GM04504 (cell line): Measurements from ENCODE around the gene RUNDC3A.
"Not testable (repeated sequence)": the region's sequence is repeated elsewhere in the genome, so short reads cannot be mapped to it uniquely, and the experiment has no call there.

Source experiments
- DNase-seq: peaks from one replicate; pipeline ENCODE4 v3.0.0-alpha.2; 2012; ENCODE audit warnings: low read depth

The RUNDC3A gene

DNA sequence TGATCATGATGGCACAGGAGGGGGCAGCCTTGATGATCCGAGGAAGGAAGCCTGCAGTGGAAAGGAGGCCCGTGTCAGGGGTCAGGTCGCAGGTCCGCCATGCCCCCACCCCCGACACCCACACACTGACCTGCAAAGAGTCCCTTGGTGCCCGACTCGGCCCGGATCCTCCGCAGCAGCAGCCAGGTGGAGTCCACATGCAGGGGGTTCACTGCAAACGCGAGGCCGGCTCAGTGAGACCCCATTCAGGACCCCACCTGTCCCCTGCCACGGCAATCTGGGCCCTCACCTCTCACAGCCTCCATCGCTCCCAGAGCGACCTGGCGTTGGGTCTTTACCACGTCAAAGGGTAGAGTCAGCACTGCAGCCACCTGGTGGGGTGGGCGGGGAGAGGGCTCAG, 11.7 kb downstream of the RUNDC3A start:
- DNase-seq = no peak

DNA sequence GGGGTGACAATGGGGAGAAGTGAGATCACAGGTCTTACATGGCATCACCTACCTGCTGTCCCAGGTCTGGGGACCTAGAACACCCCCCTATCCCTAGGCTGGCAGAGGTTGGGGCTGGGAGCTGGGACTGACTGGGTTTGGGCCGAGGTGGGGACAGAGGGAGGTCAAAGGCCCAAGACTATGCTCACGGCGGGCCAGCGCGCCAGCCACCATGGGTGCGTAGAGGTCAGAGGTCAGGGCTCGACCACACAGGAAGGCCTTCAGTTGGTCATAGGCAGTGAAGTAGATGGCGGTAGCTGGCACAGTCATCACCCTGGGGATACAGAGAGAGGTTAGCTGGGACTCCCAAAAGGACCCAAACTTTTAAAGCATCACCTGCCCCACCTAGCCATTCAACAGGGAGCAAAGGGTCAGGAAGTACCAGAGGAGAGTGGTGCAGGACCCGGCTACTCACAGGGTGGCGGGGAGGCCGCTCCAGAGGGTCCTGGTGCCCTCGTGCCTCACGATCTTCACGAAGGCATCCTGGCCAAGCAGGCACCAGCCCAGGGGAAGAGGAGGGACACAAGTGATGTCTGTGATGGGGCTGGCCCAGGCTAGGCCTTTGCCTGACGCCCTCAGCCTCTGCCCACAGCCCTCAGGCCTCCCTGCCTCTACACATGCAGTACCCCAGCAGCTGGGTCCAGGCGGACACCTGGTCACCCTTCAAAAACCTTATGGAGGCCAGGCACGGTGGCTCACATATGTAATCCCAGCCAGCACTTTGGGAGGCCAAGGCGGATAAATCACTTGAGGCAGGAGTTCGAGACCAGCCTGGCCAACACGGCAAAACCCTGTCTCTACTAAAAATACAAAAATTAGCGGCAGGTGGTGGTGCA, 13.1 kb downstream of the RUNDC3A start:
- DNase-seq = no peak

- no peak for DNase-seq
These were observed 14.0 kb downstream of the RUNDC3A start for GRCh38 chr17:44322236-44322895.

DNA sequence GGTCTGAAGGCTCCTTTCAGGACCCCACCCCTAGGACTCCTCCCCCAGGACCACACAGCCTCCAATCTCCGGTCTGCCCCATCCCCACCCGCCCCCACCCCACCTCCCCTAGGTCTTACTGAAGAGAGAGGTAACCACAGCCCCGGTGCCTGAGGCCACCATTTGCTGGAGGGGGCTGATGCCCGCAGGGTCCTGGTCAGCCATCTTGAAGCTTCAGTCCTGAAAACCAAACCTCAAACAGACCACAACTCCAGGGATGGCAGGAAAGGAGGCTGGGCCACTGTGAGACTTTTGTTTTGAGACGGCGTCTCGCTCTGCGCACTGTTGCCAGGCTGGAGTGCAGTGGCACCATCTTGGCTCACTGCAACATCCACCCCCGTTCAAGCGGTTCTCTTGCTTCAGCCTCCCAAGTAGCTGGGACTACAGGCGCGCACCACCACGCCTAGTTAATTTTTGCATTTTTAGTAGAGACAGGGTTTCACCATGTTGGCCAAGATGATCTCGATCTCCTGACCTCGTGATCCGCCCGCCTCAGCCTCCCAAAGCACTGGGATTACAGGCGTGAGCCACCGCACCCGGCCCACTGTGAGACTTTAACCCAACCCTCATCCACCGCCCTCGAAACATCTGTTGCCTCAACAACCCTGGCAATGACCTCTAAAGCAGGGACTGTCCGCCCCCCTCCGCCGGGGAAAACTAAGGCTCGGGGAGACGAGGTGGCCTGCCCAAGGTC, 15.1 kb downstream of the RUNDC3A start:
- DNase-seq = no peak

GRCh38 chr17:44324092-44324570, 15.7 kb downstream of the RUNDC3A start:
- DNase-seq = no peak

DNA sequence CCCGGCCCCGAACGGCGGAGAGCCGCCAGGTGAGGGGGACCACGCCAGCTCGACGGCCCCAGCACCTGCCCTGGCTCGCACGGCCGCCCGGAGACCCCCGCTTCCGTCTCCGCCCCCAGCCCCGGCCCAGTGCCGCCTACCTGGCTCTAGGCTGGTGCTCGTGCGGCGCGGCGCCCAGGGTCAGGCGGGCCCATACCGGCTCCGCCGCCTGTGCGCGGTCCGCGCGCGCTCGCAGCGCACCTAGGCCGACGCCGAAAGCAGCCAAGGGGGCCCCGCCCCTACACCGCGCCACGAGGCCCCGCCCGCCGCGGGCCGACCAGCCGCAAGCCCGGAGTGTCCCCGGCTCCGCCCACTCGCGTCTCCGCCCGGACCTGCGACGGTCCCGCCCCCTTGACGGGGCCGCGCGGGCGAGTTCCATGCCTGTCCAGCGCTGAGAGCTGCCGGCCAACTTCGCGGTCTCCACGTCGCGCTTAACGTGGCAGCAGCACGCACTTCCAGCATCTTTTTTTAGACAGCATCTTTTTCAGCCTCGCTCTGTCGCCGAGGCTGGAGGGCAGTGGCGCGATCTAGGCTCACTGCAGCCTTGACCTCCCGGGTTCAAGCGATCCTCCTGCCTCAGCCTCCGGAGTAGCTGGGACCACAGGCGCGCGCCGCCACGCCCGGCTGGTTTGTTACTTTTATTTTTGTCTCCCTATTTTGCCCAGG, 16.3 kb downstream of the RUNDC3A start, which contains the start of gene SLC25A39:
TSS of gene SLC25A39 (minus strand) at position 253 of the 705 bp plus-strand sequence. CDS start 1,261 bp downstream, outside the sequence.
- DNase-seq = peak; percentile 86

DNA sequence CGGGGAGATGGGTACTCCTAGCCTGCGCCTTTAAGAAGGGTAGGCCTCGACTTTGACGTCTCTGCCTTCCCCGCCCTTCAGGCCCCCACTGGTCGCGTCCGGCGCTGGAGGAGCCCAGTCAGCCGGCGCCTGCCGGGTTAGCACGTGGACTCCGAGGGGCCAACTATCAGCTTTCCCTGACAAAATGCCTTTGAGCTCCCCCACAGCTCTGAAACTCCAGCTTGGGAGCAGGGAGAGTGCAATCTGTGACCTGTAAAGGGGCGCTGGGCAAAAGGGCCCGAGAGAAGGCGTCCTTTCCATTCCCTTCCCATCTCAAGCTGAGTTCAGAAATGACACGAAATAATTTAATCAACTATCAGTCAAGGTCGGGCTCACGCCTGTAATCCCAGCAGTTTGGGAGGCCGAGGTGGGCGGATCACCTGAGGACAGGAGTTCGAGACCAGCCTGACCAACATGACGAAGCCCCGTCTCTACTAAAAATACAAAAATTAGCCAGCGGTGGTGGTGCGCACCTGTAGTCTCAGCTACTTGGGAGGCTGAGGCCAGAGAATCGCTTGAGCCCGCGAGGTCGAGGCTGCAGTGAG, 18.6 kb downstream of the RUNDC3A start:
- peak; percentile 95 for DNase-seq

DNA sequence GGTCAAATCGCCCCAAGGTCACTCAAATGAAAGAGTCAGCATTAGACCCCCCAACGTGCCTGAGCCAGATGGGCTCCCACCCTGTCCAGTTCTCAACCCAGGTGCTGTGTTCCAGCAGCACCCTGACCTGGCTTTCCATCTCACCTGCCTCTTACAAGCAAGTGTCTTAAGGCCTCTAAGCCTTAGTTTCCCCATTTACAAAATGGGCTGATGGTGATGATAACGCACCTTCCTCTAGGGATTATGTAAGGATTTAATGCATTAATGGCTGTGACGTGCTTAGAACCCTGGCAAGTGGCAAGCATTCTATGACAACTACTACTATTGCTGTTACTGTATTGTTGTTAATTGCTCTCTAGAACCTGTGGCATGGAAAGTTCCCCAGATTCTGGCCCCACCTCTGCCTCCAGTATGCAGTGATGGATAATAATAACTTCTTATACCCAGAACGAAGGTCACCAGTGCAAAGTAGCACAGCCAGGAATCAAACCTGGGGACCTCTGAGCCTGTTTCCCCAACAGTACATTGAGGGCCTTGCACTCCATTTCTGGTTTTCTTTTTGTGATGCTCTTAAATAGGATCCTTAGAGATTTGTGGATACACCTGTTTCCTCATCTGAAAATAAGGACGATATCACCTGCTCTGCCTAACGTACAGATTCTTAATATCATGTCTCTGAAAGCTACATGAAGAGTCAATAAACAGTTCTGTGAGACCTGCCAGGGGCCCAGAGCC, 19.5 kb downstream of the RUNDC3A start:
- no peak for DNase-seq

DNA sequence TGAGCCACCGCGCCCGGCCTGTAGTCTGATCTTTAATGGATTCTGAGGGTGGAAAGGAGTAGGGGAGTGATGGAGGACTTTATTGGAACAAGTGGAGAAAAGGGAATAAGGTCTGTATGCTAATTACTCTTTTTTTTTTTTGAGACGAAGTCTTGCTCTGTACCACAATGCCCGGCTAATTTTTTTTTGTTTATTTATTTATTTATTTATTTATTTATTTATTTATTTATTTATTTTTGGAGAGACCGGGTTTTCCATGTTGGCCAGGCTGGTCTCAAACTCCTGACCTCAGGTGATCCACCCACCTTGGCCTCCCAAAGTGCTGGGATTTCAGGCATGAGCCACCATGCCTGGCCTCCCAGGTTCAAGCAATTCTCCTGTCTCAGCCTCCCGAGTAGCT, 21.1 kb downstream of the RUNDC3A start:
- not testable (repeated sequence) for DNase-seq

GRCh38 chr17:44330263-44330662, 21.9 kb downstream of the RUNDC3A start:
- DNase-seq = not testable (repeated sequence)

DNA sequence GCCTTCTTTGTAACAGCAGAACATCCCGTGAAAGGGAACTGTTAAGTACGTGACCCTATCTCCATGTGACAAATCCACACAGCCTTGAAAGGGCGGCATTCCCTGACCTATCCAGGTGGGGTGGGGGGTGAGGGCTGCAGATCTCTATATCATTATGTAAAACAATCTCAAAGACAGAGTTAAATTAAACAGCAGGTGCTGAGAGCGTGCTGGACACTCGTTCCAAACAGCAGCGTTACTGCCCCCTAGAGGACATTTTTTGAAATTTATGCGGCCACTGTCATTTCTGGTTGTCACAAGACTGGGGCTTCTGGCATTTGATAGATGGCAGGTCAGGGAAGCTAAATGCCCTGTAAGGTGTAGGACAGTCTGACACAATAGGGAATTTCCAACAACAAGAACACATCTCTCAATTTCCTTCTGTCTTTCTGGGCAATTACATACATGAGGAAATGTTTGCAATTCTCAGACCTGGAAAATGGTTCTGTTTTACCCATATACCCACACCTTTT, 22.9 kb downstream of the RUNDC3A start:
- no peak for DNase-seq

DNA sequence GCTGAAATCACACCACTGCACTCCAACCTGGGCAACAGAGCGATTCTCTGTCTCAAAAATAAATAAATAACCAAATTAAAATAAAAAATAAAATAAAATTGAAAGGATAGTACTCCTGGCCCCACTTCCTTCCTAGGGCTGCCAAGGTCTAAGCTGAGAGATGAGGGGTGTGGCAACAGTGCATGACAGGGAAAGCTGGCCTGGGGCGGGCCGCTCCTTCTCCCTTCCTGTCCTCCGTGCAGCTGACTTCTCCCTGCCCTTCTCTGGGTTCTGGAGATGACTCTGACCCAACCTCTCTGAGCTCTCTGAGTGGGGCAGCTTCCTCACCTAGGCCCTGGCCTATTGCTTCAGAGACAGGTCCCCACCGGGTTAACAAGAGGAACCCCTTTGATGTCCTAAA, 25.0 kb downstream of the RUNDC3A start:
- DNase-seq = no peak

GRCh38 chr17:44334315-44334714, 25.9 kb downstream of the RUNDC3A start:
- no peak for DNase-seq

- DNase-seq = no peak
These were observed 26.3 kb downstream of the RUNDC3A start for GRCh38 chr17:44334727-44335126.

GRCh38 chr17:44335564-44335963, 27.2 kb downstream of the RUNDC3A start:
- DNase-seq = no peak

GRCh38 chr17:44335968-44336367, 27.6 kb downstream of the RUNDC3A start:
- DNase-seq = no peak

- no peak for DNase-seq
These were observed 30.3 kb downstream of the RUNDC3A start for GRCh38 chr17:44338702-44339101.

- not testable (repeated sequence) for DNase-seq
These were observed 32.2 kb downstream of the RUNDC3A start for GRCh38 chr17:44340553-44340952.

- DNase-seq = no peak
These were observed 35.3 kb downstream of the RUNDC3A start for GRCh38 chr17:44343510-44344209.

DNA sequence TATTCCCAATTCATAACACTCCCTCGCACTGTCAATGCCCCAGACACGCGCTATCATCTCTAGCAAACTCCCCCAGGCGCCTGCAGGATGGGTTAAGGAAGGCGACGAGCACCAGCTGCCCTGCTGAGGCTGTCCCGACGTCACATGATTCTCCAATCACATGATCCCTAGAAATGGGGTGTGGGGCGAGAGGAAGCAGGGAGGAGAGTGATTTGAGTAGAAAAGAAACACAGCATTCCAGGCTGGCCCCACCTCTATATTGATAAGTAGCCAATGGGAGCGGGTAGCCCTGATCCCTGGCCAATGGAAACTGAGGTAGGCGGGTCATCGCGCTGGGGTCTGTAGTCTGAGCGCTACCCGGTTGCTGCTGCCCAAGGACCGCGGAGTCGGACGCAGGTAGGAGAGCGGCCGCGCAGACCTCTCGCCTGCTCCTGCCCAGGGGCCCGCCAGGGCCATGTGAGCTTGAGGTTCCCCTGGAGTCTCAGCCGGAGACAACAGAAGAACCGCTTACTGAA, 36.6 kb downstream of the RUNDC3A start, which contains the start of gene GRN:
TSS of gene GRN (plus strand) at position 364 of the 515 bp plus-strand sequence. CDS start 3,863 bp downstream, outside the sequence.
- peak; percentile 98 for DNase-seq
